ENCODE results near the gene METTL1. TPM values are rescaled to one million over a fixed set of nuclear protein-coding genes. Genes with fewer than 3 reads are reported as not detected.

METTL1 gene
- total and polyA plus RNA-seq, 9 of the 15 experiments (the other 6 are each of a cell fraction or from before 2014, with no cell fraction given) = 12.6 to 65.9 (median 39.2) TPM

- TF ChIP-seq, protein P1, sequence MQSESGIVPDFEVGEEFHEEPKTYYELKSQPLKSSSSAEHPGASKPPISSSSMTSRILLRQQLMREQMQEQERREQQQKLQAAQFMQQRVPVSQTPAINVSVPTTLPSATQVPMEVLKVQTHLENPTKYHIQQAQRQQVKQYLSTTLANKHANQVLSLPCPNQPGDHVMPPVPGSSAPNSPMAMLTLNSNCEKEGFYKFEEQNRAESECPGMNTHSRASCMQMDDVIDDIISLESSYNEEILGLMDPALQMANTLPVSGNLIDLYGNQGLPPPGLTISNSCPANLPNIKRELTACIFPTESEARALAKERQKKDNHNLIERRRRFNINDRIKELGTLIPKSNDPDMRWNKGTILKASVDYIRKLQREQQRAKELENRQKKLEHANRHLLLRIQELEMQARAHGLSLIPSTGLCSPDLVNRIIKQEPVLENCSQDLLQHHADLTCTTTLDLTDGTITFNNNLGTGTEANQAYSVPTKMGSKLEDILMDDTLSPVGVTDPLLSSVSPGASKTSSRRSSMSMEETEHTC (IDR thresholded peaks at IDR 0.05) = no peak
- TF ChIP-seq ZSCAN29 (IDR thresholded peaks at IDR 0.05) (no peak), ZNF212 (CRISPR knock-in tag; IDR thresholded peaks at IDR 0.05) (no peak), GTF2E2 (tag; IDR thresholded peaks at IDR 0.05) (no peak), ZNF561 (CRISPR knock-in tag; conservative IDR thresholded peaks at IDR 0.05) (no peak), SMAD3 (CRISPR knock-in tag; conservative IDR thresholded peaks at IDR 0.05) (no peak), ZBTB34 (CRISPR knock-in tag; IDR thresholded peaks at IDR 0.05) (no peak), REST (IDR thresholded peaks at IDR 0.05; ENCODE audit: borderline replicate concordance) (peak; percentile 52; the same call in 1 of the 2 replicates), REST (CRISPR knock-in tag; IDR thresholded peaks at IDR 0.05; ENCODE audit: low read depth) (no peak), ZNF41 (CRISPR knock-in tag; conservative IDR thresholded peaks at IDR 0.05) (no peak), SAP30 (IDR thresholded peaks at IDR 0.05; ENCODE audit: borderline replicate concordance, insufficient read depth, low read depth, low read length, poor library complexity, severe bottlenecking) (no peak), ZNF695 (CRISPR knock-in tag; IDR thresholded peaks at IDR 0.05) (no peak), PYGO2 (tag; IDR thresholded peaks at IDR 0.05) (no peak), SREBF1 (IDR thresholded peaks at IDR 0.05; ENCODE audit: borderline replicate concordance, low read depth, low read length) (no peak), SMAD1 (IDR thresholded peaks at IDR 0.05; ENCODE audit: low read depth, low read length, partially characterized antibody) (no peak)
- TF ChIP-seq, protein P2, sequence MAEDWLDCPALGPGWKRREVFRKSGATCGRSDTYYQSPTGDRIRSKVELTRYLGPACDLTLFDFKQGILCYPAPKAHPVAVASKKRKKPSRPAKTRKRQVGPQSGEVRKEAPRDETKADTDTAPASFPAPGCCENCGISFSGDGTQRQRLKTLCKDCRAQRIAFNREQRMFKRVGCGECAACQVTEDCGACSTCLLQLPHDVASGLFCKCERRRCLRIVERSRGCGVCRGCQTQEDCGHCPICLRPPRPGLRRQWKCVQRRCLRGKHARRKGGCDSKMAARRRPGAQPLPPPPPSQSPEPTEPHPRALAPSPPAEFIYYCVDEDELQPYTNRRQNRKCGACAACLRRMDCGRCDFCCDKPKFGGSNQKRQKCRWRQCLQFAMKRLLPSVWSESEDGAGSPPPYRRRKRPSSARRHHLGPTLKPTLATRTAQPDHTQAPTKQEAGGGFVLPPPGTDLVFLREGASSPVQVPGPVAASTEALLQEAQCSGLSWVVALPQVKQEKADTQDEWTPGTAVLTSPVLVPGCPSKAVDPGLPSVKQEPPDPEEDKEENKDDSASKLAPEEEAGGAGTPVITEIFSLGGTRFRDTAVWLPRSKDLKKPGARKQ (CRISPR knock-in tag; IDR thresholded peaks at IDR 0.05) = no peak
These were observed 31.5 kb upstream of the METTL1 start (continued) for GRCh38 chr12:57803319-57803893.

All from K562 (cell line).